ENCODE results near the gene MCF2L2.

DNA sequence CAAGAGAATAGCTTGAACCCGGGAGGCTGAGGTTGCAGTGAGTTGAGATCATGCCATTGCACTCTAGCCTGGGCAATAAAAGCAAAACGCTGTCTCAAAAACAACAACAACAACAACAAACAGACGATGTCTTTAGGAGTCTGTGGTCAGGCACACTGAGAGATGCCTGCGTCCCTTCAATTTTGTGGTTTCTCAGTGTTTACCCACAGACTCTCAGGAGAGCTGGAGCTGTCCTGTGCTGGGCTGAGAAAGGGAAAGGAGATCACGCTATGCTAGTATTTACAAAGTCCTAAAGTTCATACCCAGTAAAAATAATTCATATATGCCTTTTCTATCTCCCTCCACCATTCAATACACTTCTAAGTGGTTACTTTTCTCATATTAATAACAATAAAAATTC lies 272.2 kb downstream of the MCF2L2 start:
- TF ChIP-seq EZH2 (IDR thresholded peaks at IDR 0.05; ENCODE audit: insufficient read depth, poor library complexity, severe bottlenecking), result no peak
- TF ChIP-seq EZH2phosphoT487 (IDR thresholded peaks at IDR 0.05; ENCODE audit: insufficient read depth, low read depth), result no peak
